HG03571 (cell line): ENCODE measurements around the gene SEC62.
"Not testable (repeated sequence)": the region's sequence is repeated elsewhere in the genome, so short reads cannot be mapped to it uniquely, and the experiment has no call there.

Experiments
- ATAC-seq: cut with Tn5 transposase; IDR thresholded peaks from one replicate; pipeline ENCODE4 v1.9.1; 2021; ENCODE audit not compliant: unreplicated experiment

SEC62 gene

DNA sequence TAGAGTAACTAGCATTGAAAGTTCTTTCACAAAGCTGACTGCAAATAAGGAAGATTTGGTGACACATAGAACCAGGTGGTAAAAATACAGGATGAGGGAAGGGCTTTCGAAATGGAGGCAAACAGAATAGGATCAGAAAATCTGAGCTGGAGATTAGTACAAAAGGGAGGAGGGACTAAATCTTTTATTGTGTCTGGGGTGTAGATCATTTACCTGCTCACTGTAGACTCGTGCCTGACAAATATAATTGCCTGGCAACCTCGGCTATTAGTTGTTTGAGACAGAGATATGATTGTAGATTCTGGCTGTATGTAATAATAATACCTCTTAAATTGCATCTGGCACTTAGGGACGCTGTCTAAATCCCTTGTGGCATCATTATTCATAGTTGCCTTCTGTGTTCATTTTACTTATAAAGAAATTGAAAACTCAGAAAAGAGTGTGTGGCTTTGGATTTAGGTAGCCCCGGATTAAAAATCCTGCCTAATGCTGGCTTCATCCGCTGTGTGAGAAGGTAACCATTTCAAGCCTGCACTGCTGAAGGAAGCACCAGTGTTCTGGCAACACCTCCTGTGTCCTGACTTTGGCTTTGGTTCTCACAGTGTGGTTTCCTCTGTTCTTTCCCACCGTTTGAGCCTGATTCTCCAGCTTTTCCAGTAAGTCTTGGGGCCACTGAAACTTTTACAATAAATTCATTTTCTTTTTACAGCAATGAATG, 46.2 kb downstream of the SEC62 start:
- no peak for ATAC-seq

DNA sequence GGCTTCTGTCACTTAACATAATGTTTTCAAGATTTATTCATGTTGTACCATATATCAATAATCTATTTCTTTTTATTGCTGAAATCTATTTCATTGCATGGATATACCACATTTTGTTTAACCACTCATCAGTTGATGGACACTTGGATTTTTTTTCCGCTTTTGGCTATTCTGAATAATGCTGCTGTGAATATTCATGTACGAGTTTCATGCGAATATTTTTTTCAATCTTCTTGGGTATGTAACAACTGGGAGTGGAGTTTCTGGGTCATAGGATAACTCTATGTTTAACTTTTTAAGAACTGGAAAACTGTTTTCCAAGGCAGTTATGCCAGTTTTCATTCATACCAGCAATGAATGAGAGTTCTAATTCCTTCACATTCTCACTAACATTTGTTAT, 49.5 kb downstream of the SEC62 start:
- ATAC-seq = no peak

DNA sequence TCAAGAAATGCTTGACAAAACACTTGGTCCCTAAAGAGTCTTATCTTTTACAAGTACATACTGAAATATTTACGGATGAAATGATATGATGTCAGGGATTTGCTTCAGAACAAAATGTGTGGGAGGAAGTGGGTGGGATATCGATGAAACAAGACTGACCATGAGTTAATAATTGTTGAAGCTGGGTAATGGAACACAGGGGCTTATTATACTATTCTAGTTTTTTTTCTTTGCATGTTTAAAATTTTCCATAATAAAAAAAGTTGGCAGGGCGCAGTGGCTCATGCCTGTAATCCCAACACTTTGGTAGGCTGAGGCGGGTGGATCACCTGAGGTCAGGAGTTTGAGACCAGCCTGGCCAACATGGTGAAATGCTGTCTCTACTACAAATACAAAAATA, 52.7 kb downstream of the SEC62 start:
- ATAC-seq = not testable (repeated sequence)

DNA sequence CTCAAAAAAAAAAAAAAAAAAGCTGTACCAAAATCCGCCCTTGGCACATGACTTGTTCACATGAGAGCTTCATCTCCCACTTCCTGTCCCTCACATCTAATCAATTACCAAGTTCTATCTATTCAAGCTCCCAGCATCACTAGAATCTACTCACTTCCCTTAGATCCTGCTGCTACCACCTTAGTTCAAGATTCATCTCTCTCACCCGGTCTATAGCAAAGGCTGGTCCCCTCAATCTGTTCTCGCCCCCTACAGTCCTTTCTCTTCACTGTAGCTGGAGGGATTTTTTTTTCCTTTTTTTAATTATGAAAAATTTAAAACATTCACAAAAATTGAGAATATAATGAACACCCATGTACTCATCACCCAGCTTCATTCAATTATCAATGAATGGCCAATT, 54.5 kb downstream of the SEC62 start:
- ATAC-seq = no peak

DNA sequence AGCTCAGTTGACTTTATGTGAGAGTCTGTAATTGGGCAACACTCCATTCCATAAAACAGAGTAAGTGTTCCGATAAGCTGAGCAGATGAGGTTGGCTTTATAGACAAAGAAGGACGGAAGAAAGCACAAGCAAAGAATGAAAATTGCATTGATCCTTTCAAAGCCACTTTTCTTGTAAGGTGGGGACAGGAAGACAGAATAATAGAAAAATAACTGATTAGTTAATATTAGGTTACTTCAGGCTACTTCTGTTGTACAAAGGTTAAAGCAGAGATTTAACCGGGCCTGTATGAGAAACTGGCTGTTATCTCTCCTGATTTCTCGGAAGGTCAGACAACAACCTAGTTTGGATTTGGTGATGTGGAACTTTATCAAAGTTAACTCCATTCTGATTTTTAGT, 55.7 kb downstream of the SEC62 start:
- ATAC-seq = no peak

DNA sequence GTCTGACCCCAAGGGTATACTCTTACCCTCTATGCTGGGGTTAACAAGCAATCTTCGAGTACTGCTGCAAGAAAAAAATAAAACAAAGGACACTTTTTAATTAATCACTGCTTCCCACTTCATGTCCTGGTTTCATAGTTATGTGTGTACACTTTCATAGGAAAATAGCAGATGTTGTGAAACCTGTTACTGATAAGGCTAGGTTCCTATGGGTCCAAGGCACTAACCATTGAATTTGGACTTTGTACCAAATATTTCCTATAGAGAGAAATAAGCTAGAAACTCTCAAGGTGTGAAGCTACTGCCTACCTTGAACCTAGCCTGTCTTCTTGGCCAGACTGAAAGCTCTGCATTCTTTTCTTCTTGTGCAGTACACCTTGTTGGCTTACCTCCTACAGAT, 56.6 kb downstream of the SEC62 start:
- no peak for ATAC-seq

DNA sequence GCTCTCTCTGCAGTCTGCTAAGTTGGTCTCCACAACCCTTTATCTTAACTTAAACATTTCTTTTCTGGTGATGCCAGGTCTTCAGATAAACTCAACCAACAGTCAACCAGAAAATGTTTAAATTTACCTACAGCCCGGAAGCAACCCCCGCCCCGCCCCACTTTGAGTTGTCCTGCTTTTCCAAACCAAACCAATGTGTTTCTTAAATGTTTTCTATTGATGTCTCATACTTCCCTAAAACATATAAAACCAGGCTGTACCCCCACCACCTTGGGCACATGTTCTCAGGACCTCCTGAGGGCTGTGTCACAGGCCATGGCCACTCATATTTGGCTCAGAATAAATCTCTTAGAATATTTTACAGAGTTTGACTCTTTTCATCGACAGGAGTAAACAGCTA, 58.0 kb downstream of the SEC62 start:
- ATAC-seq = no peak

DNA sequence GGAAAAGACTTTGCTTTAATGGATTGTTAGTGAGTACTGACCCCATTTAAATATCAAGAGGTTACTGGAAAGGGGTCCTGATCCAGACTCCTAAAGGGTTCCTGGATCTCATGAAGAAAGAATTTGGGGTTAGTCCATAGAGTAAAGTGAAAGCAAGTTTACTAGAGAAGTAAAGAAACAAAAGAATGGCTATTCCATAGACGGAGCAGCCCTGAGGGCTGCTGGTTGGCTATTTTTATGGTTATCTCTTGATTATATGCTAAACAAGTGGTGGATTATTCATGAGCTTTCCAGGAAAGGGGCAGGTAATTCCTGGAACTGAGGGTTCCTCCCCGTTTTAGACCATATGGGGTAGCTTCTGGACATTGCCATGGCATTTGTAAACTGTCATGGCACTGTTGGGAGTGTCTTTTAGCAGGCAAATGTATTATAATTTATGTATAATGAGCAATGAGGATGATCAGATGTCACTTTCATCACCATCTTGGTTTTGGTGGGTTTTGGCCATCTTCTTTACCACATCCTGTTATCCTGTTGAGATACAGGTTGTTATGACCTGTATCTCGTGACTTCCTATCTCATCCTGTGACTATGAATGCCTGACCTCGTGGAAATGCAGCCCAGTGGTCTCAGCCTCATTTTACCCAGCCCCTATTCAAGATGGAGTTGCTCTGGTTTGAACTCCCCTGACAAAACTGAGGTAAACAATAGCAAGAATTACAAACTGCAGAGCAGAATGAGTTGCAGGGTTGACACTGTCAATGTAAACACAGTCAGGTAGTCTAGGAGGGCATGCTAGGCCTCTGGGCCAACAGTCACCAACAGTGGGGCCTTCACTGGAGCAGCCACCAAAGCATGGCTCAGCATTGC, 60.9 kb downstream of the SEC62 start:
- no peak for ATAC-seq

DNA sequence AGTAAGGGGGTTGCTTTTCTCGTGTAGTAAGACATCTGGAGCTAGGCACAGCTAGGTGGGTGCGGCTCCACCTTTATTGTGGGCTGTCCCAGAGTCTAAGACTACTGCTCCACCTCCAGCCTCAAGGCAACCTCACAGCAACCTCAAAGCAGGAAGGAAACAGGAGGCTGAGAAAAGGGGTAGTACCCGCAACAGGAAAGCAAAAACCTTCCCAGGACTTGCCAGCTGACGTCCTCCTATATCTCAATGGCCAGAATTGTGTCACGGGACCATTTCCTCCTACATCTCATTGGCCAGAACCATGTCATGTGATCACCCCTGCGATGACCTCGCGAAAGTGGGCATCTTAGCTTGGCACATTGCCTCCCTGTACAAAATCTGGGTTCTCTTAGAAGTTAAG, 66.9 kb downstream of the SEC62 start:
- ATAC-seq = no peak

DNA sequence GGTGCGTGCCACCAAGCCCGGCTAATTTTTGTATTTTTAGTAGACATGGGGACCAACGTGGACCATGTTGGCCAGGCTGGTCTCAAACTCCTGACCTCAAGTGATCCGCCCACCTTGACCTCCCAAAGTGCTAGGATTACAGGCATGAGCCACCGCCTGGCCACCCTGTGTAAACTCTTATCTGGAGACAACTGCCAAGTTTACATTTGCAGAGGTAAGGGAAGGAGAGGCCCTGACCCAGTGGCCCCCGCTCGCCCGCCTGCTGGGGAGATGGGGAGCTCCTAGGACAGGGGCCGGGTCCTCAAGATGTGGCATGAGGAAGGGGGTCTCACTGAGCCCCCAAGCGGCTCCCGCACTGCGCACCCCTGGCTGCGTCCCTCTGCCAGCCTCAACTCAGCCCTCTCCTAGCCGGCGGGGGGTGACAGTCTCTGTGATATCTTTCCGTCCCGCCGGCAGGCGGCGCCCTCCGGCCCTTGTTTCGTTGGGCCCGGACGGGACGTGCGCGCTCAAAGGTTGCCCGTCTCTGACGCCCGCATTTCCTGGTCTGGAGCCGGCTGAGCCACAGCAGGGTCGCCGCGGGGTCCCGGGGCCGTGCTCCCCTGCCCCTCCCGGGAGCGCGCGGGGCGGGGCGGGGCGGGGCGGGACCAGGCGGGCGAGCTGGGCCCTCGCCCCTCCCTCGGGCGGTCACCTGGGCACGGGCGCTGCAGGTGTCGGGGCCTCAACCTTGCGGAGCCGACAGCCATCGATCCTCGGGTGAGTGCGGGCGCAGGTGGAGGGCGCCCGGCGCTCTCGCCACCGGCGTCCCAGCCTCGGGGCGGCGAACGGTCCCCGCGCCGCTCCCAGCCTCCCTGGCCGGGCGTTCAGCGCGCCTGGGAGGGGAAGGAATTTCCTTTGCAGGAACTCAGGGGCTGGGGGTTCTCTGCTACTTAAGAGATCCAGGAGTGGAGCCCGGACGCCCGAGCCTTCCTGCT, 71.1 kb downstream of the SEC62 start, which contains the start of gene GPR160:
GPR160 (plus strand) TSS at position 533 of the 971 bp plus-strand sequence. CDS start 45,978 bp downstream, outside the sequence.
- ATAC-seq = peak; percentile 85

DNA sequence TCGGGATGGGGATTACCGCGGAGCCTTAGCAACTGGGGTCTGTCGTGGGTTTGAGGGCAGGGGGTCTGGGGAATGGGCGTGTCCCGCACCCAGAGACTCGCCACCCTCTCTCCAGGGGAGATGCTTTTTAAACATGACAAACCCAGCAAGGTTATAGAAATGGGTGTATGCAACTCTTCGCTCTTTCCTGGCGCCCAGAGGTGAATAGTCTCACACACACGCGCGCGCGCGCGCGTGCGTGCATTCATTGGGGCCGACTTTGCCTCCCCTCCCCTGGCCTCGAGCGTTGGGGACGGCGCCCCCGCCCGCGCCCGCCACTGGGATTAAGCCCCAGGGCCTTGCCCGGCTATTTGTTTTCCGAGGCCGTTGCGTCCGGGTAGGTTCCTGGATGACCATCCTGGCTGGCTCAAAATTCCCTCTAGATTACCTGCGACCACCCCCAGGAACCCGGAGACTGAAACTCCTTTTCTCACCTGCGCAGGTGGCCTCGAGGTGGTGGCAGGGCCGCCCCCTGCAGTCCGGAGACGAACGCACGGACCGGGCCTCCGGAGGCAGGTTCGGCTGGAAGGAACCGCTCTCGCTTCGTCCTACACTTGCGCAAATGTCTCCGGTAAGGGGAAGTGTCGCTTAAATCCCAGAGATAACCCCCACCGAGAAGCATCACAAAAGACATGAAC, 72.0 kb downstream of the SEC62 start:
- peak; percentile 3 for ATAC-seq

DNA sequence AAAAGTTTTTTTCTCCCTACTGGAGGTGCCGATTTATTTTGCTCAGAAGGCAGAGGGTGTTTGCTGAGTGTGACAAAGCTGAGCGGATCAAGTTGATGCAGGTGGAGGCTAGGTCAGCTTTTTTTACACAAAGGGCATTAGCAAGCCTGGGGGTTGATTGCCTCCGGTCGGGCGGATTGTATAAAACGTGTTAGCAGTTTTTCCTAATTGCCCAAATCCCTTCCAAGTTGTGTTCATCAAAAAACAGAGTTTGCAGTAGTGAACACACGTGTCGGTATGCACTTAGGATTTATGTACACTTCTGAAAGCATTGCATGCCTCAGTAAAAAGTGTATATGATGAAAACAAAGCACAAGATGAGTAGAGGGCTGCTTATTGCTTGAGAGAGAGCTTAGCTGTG, 73.8 kb downstream of the SEC62 start:
- no peak for ATAC-seq

DNA sequence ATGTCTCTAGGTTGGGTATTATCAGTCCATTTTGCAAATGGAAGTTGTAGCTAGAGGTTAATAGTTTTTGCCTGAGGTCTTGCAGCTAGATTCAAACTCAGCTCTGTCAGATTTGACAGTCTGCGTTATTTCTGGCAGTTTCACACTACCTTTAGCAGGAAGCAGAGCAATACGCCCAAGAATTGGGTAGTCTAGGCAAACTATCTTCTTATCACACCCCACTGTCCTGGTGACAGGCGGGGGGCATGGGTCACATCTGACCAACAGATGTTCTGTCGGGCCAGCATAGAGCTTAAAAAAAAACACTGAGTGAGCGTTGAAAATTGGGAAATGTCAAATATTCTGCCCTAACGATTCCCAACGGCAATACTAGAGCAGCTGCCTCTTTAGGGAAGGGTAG, 76.9 kb downstream of the SEC62 start:
- ATAC-seq = no peak

DNA sequence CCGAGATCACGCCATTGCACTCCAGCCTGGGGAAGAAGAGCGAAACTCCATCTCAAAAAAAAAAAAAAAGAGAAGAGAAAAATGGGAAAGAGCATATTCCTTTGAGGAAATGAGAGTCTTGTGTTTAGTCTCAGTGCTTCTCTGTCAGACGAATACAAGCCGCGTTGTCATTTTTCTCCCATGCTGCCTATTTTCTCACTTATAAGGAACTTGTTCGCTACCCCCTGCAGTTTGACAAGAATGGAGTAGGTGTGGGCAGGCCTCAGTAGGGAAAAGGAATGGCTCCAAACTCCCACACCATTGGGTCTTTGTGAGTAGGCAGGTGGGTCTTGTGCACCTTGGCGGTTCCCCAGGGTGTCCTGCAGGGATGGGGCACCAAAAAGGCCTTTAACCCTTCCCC, 77.7 kb downstream of the SEC62 start:
- ATAC-seq = no peak

DNA sequence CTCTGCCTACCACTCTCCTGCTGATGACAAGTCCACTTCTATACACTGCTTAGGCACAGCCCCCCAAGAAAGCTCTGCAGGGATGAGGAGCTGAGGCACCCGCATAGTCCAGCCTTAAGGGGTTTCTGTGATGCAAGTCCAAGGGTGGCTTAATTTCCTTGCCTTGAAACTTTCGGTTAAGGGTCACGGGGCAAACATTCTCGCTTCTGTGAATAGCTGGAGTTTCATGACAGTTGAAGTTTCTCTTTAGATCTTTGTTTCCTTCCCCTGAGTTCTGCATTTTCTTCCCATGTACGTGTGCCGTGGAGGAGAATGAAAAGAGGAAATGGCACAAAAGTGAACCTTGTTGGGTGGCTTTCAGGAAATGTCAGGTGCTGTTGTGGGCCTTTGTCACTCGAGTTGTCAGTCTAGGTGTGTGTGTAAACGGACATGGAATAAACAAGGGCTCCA, 78.2 kb downstream of the SEC62 start:
- peak; percentile 76 for ATAC-seq

DNA sequence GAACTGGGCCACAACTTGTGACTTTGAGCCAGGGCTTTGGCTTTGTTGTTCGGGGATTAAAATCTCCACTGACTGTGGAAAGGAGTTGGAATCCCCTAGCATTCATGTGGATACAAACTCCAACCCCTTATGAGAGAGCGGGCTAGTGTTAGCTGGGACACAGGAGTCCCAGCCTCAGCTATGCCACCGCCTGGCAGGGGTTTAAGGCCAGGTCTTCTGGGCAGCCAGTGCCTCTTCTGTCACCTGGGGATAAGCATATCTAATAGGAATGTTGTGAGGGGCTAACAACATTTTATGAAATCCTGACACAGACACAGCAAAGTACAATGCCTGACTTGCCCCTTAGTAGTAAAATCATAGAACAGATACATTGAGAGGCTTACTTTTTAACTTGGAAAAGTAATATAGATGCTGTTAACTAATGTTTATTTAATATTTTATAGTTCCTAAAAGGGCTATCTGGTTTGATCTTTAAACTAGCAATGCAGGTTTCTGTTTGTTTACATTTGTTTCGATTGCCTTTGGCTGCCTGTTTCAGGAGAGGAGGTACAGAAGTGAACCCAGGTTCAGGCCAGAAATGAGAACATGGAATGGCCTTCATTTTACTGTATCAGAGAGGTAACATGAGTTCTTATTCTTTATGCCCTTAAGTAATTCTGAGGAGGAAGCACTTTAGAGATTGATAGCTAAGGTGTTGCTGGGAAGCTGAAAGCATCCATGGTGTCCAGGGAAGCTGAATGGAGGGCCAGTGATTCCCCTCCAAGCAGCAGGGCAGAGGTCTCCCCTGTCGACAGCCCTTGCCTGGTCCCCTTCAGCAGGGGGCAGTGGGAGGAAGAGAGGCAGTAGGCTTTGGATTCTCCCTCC, 79.9 kb downstream of the SEC62 start:
- ATAC-seq = no peak

DNA sequence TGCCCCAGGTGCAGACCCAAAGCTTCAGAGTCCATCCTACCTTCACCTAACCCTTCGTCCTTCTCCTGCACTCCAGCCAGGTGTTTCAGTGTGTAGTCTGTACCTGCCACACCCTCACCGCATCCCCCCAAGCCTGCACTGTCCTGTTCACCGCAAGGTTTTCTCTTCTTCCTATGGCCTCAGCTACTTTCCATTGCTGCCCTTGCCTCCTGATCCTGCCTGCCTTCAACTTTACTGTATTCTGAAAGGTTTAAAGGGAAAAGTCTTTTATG, 80.5 kb downstream of the SEC62 start:
- no peak for ATAC-seq
